Measurements from ENCODE around the gene PRODH.
"Not testable (repeated sequence)": the region's sequence is repeated elsewhere in the genome, so short reads cannot be mapped to it uniquely, and the experiment has no call there.

The PRODH gene

DNA sequence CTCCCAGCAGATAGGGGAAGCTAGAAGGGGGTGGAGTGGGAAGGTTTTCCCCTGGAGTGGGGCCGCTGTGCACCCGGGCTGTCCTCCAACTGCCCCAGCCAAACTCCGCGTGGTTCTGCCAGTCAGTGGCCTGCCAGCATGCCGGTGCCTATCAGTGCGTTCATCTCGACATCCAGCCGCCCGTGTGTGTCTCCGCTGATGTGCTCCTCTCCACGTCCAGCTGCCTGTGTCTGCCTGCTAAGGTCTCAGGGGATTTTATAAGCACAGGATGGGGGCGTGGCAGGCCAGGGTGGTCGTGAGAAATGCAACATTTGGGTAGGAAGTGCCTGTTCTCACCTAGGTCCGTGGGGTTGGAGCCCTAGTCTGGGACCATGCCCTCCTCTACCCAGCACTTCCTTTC is 17.0 kb upstream of the PRODH start:
- H3K27ac Mint-ChIP-seq; H3K4me3 Mint-ChIP-seq; H3K9me3 Mint-ChIP-seq; H3K27me3 Mint-ChIP-seq; H3K4me1 Mint-ChIP-seq (ENCODE audit: low read depth); intact Hi-C loops (cut with micrococcal nuclease); H3K36me3 Mint-ChIP-seq (ENCODE audit: low read depth): not testable (repeated sequence)

DNA sequence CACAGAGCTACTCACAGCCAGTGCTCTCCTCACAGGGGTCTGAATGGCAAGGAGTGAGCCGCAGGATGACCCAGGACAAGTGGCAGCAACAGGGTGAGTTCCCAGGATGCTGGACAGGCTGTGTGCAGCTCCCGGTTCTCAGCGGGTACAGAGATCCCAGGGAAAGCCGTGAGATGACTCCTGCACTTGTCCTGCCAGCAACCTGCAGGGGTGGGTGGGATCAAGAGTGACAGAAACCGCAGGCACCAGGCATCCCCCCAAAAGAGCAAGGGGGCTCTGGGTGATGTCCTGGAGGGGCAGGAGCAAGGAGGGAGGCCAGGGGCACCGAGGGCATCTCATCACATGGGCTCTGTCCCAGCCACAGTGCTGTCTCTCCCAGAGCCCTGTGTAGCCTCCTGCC is 15.9 kb upstream of the PRODH start:
- Mint-ChIP-seq H3K4me3 (no peak overlapping the region), H3K9me3 (no peaks in the 10 kb centered on the region), H3K36me3 (ENCODE audit: low read depth) (no peaks in the 10 kb centered on the region), H3K27me3 (peaks cover 10% of the 10 kb centered on the region), H3K4me1 (ENCODE audit: low read depth) (no peaks in the 10 kb centered on the region), H3K27ac (no peak overlapping the region)
- intact Hi-C loops (cut with micrococcal nuclease): no loop called here

DNA sequence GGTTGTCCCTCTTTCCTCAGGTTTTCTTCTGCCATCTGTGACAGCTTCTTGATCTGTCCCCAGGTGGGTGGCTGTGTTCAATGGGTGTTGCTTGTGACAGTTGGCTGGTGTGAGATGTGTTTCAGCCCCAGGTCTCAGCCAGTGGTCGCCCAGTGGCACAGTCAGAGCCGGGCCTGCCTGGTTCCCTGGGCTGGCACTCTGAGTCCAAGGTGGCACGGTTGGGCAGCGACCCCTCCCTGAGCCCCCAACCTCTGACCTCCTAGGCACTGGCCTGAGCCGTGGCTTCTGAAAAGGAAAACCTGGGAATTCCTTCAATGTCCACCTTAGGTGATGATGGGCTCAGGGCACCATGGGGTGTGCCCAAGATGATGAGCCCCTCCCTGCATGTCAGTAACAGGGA is 14.0 kb upstream of the PRODH start:
- Mint-ChIP-seq H3K4me1 (ENCODE audit: low read depth) (no peaks in the 10 kb centered on the region), H3K4me3 (no peak overlapping the region), H3K9me3 (no peaks in the 10 kb centered on the region), H3K27me3 (peaks cover 10% of the 10 kb centered on the region), H3K27ac (no peak overlapping the region), H3K36me3 (ENCODE audit: low read depth) (no peaks in the 10 kb centered on the region)
- intact Hi-C loops (cut with micrococcal nuclease): no loop called here

DNA sequence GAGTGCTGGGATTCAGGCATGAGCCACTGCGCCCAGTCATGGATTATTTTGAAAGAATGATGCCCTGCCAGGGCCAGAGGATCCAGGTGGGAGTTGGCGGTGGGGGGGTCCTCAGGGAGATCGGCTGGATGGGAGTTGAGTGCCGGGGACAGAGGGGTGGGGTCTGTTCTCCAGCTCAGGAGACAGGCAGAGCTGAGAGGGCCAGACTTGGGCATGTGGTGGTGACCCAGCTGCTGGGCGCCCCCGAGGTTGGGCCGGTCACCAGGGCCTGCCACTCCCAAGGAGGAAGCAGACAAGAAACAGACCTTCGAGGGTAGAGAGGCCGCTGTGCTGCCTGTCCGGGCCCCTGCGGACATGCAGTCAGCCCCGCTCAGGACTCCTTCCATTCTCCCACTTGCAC is 11.8 kb upstream of the PRODH start:
- peaks cover 10% of the 10 kb centered on the region for H3K27me3 Mint-ChIP-seq
- H3K4me1 Mint-ChIP-seq (ENCODE audit: low read depth): no peaks in the 10 kb centered on the region
- no peaks in the 10 kb centered on the region for H3K36me3 Mint-ChIP-seq (ENCODE audit: low read depth)
- H3K9me3 Mint-ChIP-seq: no peaks in the 10 kb centered on the region
- H3K27ac Mint-ChIP-seq: no peak overlapping the region
- intact Hi-C loops (cut with micrococcal nuclease): no loop called here
- no peak overlapping the region for H3K4me3 Mint-ChIP-seq

DNA sequence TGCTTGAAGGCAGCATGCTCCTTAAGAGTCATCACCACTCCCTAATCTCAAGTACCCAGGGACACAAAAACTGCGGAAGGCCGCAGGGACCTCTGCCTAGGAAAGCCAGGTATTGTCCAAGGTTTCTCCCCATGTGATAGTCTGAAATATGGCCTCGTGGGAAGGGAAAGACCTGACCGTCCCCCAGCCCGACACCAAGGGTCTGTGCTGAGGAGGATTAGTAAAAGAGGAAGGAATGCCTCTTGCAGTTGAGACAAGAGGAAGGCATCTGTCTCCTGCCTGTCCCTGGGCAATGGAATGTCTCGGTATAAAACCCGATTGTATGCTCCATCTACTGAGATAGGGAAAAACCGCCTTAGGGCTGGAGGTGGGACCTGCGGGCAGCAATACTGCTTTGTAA is 11.0 kb upstream of the PRODH start:
- H3K9me3 Mint-ChIP-seq; H3K4me3 Mint-ChIP-seq; H3K27me3 Mint-ChIP-seq; H3K36me3 Mint-ChIP-seq (ENCODE audit: low read depth); intact Hi-C loops (cut with micrococcal nuclease); H3K4me1 Mint-ChIP-seq (ENCODE audit: low read depth); H3K27ac Mint-ChIP-seq: not testable (repeated sequence)

DNA sequence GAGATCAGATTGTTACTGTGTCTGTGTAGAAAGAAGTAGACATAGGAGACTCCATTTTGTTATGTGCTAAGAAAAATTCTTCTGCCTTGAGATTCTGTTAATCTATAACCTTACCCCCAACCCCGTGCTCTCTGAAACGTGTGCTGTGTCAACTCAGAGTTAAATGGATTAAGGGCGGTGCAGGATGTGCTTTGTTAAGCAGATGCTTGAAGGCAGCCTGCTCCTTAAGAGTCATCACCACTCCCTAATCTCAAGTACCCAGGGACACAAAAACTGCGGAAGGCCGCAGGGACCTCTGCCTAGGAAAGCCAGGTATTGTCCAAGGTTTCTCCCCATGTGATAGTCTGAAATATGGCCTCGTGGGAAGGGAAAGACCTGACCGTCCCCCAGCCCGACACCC is 2.6 kb upstream of the PRODH start:
- H3K27me3 Mint-ChIP-seq; H3K36me3 Mint-ChIP-seq (ENCODE audit: low read depth); H3K9me3 Mint-ChIP-seq; H3K27ac Mint-ChIP-seq; H3K4me1 Mint-ChIP-seq (ENCODE audit: low read depth); intact Hi-C loops (cut with micrococcal nuclease); H3K4me3 Mint-ChIP-seq: not testable (repeated sequence)

DNA sequence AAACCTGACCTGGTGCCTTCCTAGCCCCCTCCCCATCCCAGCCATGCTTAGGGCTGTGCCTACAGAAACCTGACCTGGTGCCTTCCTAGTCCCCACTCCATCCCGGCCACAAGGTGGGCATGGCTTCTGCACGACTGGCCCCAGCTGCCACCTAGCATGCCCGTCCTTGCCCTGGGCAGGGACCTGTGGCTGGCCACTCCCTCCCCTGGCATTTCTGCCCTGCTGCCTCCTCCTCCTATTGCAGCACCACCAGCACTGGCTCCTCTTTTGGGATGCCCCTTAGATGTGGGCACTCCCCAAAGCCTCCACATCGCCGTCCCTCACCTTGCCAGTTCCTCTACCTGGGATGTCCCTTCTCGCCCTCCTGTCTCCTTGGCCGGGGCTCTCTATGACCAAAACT is 1.4 kb downstream of the PRODH start:
- H3K9me3 Mint-ChIP-seq; H3K4me3 Mint-ChIP-seq; H3K36me3 Mint-ChIP-seq (ENCODE audit: low read depth); H3K4me1 Mint-ChIP-seq (ENCODE audit: low read depth); H3K27me3 Mint-ChIP-seq; intact Hi-C loops (cut with micrococcal nuclease); H3K27ac Mint-ChIP-seq: not testable (repeated sequence)

DNA sequence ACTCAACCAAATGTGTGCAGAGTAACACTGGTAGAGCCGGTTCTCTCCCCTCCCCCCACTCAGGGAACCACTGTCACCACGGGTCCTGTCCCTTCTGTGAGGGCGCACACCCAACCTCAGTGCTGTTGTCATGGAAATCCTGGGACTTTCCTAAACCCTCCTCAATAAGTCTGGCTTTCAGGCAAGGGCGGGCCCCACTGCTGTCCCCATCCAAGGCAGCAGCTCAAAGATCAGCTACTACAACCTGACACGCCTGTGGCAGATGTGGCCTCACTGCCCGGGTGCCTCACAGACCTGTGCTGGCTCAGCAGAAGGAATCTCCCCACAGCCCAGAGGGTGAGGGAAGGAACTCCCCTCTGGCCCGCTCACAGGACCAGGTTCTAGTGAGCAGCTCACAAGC is 2.2 kb downstream of the PRODH start:
- intact Hi-C loops (cut with micrococcal nuclease): no loop called here
- Mint-ChIP-seq H3K27me3 (no peaks in the 10 kb centered on the region), H3K27ac (no peak overlapping the region)

DNA sequence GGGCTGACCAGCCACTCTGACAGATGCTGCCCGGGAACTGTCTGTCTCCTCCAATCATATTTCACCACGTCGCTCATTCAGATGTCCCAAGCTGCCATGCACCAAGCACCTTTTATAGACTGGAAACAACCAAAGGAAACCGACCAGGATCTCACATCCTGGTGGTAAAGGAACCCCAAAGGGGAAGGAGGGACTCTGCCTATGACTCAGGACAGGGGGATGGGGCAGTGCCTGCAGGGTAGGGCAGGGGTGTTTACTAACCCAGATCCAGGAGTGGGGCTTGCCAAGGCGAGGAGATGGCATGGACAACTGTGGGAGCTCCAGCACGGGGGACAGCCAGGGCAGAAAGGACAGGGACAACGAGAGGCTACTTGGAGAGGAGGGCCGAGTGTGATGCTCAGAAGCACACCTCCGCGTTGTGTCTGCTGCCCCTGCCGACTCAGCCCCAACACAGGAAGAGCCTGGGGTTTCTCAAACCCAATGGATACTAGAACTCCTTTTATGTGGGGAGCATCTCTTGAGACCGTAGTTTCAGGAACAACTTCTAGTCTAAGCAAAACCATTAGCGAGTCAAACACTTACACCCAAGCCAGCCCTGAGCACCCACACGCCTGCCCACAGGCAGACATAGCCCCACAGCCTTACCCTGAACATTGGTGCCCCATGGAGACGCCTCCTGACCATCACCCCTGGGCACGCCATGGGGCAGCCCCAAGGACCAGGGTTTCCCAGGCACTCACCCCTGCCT is 4.0 kb downstream of the PRODH start:
- Mint-ChIP-seq H3K9me3 (no peaks in the 10 kb centered on the region), H3K4me1 (ENCODE audit: low read depth) (no peaks in the 10 kb centered on the region), H3K27ac (no peak overlapping the region), H3K27me3 (no peaks in the 10 kb centered on the region), H3K36me3 (ENCODE audit: low read depth) (no peaks in the 10 kb centered on the region), H3K4me3 (no peak overlapping the region)
- intact Hi-C loops (cut with micrococcal nuclease): no loop called here

More for the DNA sequence above, 2.2 kb downstream of the PRODH start:
- H3K4me1 Mint-ChIP-seq (ENCODE audit: low read depth): no peaks in the 10 kb centered on the region
- H3K9me3 Mint-ChIP-seq: no peaks in the 10 kb centered on the region
- H3K4me3 Mint-ChIP-seq: no peak overlapping the region
- no peaks in the 10 kb centered on the region for H3K36me3 Mint-ChIP-seq (ENCODE audit: low read depth)

DNA sequence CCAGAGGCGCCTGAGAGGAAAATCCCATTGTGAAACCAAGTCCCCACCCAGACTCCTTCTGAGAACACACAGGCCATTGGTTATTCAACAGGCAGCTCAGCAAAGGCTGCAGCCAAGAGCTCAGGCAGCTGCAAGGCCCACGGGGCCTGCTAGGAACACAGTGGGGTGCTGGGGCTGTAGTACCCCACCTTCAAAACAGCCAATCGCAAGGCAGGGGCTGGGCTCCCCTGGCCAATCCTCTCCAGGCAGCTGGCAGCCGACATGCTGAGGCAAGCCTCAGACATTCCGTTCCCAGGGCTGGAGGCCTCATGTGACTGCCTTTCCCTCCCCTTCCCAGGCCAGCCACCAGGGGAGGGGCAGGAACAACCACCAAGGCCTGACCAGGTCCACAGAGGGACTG is 6.6 kb downstream of the PRODH start:
- Mint-ChIP-seq H3K27me3 (no peaks in the 10 kb centered on the region), H3K36me3 (ENCODE audit: low read depth) (no peaks in the 10 kb centered on the region), H3K27ac (no peak overlapping the region), H3K4me1 (ENCODE audit: low read depth) (no peaks in the 10 kb centered on the region), H3K4me3 (no peak overlapping the region), H3K9me3 (no peaks in the 10 kb centered on the region)
- intact Hi-C loops (cut with micrococcal nuclease): no loop called here

DNA sequence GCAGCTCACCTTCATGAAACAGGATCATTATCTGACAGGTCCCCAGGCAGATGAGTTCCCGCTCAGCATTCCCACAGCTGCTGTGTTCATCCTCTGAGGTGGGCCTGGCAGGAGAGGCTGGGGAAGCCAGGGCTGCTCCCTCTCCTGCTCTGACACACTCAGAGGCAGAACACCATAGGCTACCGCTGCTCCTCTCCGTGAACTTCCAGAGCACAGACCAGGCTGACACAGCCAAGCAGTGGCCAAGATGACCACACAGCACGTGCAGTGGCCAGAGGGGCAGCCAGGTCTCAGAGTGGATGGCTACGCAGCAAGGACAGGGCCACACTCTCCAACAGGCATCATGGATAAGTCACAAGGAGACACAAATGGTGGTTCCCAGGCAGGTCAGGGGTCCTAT is 8.5 kb downstream of the PRODH start:
- no peaks in the 10 kb centered on the region for H3K4me1 Mint-ChIP-seq (ENCODE audit: low read depth)
- no peak overlapping the region for H3K4me3 Mint-ChIP-seq
- intact Hi-C loops (cut with micrococcal nuclease): no loop called here
- H3K9me3 Mint-ChIP-seq: no peaks in the 10 kb centered on the region
- no peak overlapping the region for H3K27ac Mint-ChIP-seq
- no peaks in the 10 kb centered on the region for H3K27me3 Mint-ChIP-seq
- H3K36me3 Mint-ChIP-seq (ENCODE audit: low read depth): no peaks in the 10 kb centered on the region

DNA sequence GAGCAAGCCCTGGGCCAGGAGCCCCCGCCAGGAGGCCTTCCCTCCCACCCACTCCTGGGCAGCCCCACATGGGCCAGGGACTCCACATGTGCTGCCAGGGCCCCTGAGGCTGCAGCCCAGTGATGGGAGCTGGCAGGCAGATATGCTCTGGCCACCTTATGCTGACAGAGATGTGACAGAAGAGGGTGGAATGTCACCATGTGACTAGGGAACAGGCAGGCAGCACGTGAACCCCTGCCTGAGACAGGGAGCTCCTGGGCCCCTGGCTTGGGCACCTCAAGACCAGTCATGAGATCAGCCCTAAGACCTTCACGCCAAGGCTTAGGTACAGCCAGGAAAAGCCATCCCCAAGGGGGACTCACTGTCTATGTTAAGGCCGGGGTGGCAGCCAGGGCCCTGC is 9.1 kb downstream of the PRODH start:
- Mint-ChIP-seq H3K4me1 (ENCODE audit: low read depth) (no peaks in the 10 kb centered on the region), H3K9me3 (no peaks in the 10 kb centered on the region), H3K36me3 (ENCODE audit: low read depth) (no peaks in the 10 kb centered on the region), H3K27ac (no peak overlapping the region), H3K27me3 (no peaks in the 10 kb centered on the region), H3K4me3 (no peak overlapping the region)
- intact Hi-C loops (cut with micrococcal nuclease): no loop called here

DNA sequence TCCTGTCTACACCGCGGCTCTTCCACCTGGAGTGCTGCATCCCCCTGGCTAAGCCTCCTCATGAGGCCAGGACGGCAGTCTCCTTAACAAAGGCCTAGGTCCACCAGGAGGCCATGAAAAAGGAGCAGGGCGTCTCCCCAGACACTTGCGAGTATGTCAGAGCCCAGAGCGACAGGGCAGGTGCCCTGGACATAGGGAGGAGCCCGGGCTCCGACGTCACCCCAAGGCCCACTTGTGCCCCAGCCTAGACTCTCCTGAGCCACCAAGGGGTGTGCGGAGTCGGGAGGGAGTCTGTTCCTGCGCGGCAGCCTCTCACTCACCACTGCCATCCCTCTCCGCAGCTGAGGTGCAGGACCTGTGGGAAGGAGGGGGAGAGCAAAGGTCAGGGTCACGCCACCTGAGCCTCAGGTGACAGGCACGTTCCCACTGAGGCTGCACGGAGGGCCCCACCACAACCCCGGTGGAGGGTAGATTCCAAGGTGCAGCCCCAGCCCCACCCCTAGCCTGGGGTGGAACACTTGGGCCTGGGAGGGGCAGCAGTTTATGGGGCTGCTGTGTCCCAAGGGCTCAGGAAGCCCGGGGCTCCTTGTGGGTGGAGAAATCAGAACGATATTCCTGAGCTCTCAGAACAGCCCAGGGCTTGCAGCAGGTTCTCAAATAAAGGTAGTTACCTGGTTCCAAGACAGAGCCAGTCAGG is 10.6 kb downstream of the PRODH start:
- Mint-ChIP-seq H3K36me3 (ENCODE audit: low read depth) (no peaks in the 10 kb centered on the region), H3K4me1 (ENCODE audit: low read depth) (no peaks in the 10 kb centered on the region), H3K27me3 (no peaks in the 10 kb centered on the region), H3K27ac (no peak overlapping the region), H3K4me3 (no peak overlapping the region), H3K9me3 (no peaks in the 10 kb centered on the region)
- intact Hi-C loops (cut with micrococcal nuclease): no loop called here

DNA sequence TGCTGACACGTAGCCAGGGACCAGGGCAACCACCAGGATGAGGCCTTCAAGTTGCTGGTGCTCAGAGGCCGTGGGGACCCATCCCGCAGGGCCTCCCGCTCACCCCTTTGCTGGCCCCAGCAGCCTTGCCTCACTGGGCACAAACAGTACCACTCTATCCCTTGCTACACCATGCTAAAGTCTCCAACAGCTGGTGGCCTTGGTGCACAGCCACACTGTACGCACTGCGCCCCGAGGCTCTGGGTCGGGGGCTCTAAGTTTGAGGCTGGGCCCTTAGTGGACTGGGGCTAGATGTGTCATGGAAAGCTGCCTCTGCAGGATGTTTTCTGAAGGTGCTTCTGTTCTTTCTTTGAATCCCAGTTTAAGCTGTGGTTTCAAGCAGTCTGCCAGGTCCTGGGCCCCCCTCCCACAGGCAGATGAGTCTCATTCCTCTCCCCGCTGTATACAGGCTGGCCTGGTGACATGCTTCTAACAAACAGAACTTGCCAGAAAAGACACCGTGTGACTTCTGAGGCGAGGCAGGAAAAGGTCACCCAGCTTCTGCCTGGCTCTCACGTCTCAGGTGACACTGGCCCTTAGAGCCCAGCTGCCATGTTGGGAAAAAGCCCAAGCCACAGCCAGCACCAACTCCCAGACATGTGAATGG is 15.7 kb downstream of the PRODH start:
- H3K36me3 Mint-ChIP-seq (ENCODE audit: low read depth); intact Hi-C loops (cut with micrococcal nuclease); H3K27me3 Mint-ChIP-seq; H3K9me3 Mint-ChIP-seq; H3K4me3 Mint-ChIP-seq; H3K27ac Mint-ChIP-seq; H3K4me1 Mint-ChIP-seq (ENCODE audit: low read depth): not testable (repeated sequence)

DNA sequence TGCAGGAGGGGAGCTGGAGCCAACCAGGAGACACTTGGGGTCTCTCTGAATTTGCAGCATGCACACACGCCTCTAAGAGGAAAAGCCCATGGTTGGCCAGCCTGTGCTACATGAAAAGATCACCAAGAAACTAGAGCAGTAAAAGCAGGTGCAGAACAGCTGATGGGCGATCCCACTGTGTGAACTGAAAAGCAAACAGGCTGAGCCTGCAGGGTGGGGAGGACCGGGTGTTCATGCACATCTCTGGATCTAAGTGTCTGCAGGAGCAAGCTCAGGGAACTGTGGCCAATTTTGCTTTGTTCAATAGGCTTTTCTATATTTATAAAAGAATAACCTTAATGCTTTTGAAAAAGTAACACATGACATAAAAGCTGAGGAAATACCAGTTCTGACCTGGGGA is 18.3 kb downstream of the PRODH start:
- intact Hi-C loops (cut with micrococcal nuclease); H3K9me3 Mint-ChIP-seq; H3K4me1 Mint-ChIP-seq (ENCODE audit: low read depth); H3K4me3 Mint-ChIP-seq; H3K36me3 Mint-ChIP-seq (ENCODE audit: low read depth); H3K27me3 Mint-ChIP-seq; H3K27ac Mint-ChIP-seq: not testable (repeated sequence)

All from dendritic cell treated with granulocyte-macrophage colony-stimulating factor and Interleukin-4, amounts not matched to agents 40 ng/mL and 50 ng/mL, for 4 days (primary cell).